ENCODE measurements around the gene FREM2. TPM values are rescaled to one million over a fixed set of nuclear protein-coding genes. Genes with fewer than 3 reads are reported as not detected.

Gene FREM2
- total RNA-seq, 1 experiment from 2014 or later = 0.04 TPM

GRCh38 chr13:38848360-38848759 lies 161.5 kb downstream of the FREM2 start:
- no peak for ATAC-seq
- POLR2A ChIA-PET (ENCODE audit: unreplicated experiment) = no interaction called here

GRCh38 chr13:38849315-38849714 lies 162.4 kb downstream of the FREM2 start:
- BruUV-seq (replicated peaks) = no TSS peak
- POLR2A ChIA-PET (ENCODE audit: unreplicated experiment) = no interaction called here
- Histone ChIP-seq H3K27ac (ENCODE audit: low read length) (no peak overlapping the region), H3K9ac (ENCODE audit: low read length) (no peak overlapping the region), H3F3A (ENCODE audit: low read length, unreplicated experiment) (no peaks in the 10 kb centered on the region), H4K20me1 (ENCODE audit: low read length) (no peaks in the 10 kb centered on the region), H3K79me2 (ENCODE audit: low read length) (no peaks in the 10 kb centered on the region), H2AFZ (ENCODE audit: low read length) (no peak overlapping the region), H3K36me3 (ENCODE audit: low read depth, low read length) (no peaks in the 10 kb centered on the region), H3K27me3 (ENCODE audit: low read length) (peaks cover 52% of the 10 kb centered on the region), H3K9me2 (replicated peaks; ENCODE audit: low read length) (no peaks in the 10 kb centered on the region), H3K4me1 (ENCODE audit: insufficient read depth, low read length) (no peaks in the 10 kb centered on the region), H3K9me3 (ENCODE audit: low read length) (no peaks in the 10 kb centered on the region), H3K4me2 (ENCODE audit: low read length) (no peak overlapping the region), H3K4me3 (ENCODE audit: low read length) (no peak overlapping the region)
- TF ChIP-seq EZH2phosphoT487 (IDR thresholded peaks at IDR 0.05; ENCODE audit: borderline replicate concordance, low read length) = no peak
- no peak for TF ChIP-seq EZH2 (IDR thresholded peaks at IDR 0.05; ENCODE audit: low read length, unreplicated experiment)
- TF ChIP-seq CTCF (conservative IDR thresholded peaks at IDR 0.05; ENCODE audit: low read depth, low read length) = no peak
- ATAC-seq = no peak
- intact Hi-C loops (cut with micrococcal nuclease) = no loop called here
- CTCF ChIA-PET = no interaction called here
- DNase-seq = peak; percentile 6

More at GRCh38 chr13:38848360-38848759, 161.5 kb downstream of the FREM2 start:
- Histone ChIP-seq H3K4me3 (ENCODE audit: low read length) (no peak overlapping the region), H3K27ac (ENCODE audit: low read length) (no peak overlapping the region), H3K36me3 (ENCODE audit: low read depth, low read length) (no peaks in the 10 kb centered on the region), H3K9me3 (ENCODE audit: low read length) (no peaks in the 10 kb centered on the region), H3K27me3 (ENCODE audit: low read length) (peaks cover 59% of the 10 kb centered on the region), H2AFZ (ENCODE audit: low read length) (no peak overlapping the region), H3K79me2 (ENCODE audit: low read length) (no peaks in the 10 kb centered on the region), H4K20me1 (ENCODE audit: low read length) (no peaks in the 10 kb centered on the region), H3K4me2 (ENCODE audit: low read length) (no peak overlapping the region), H3K4me1 (ENCODE audit: insufficient read depth, low read length) (no peaks in the 10 kb centered on the region), H3F3A (ENCODE audit: low read length, unreplicated experiment) (no peaks in the 10 kb centered on the region), H3K9me2 (replicated peaks; ENCODE audit: low read length) (no peaks in the 10 kb centered on the region), H3K9ac (ENCODE audit: low read length) (no peak overlapping the region)
- CTCF ChIA-PET = no interaction called here
- no peak for TF ChIP-seq EZH2 (IDR thresholded peaks at IDR 0.05; ENCODE audit: low read length, unreplicated experiment)
- no peak for TF ChIP-seq CTCF (conservative IDR thresholded peaks at IDR 0.05; ENCODE audit: low read depth, low read length)
- TF ChIP-seq EZH2phosphoT487 (IDR thresholded peaks at IDR 0.05; ENCODE audit: borderline replicate concordance, low read length) = no peak
- no TSS peak for BruUV-seq (replicated peaks)
- no peak for DNase-seq
- intact Hi-C loops (cut with micrococcal nuclease) = no loop called here

- no peak for ATAC-seq
- BruUV-seq (replicated peaks) = no TSS peak
- ChIA-PET POLR2A (ENCODE audit: unreplicated experiment) (no interaction called here), CTCF (no interaction called here)
- Histone ChIP-seq H3K79me2 (ENCODE audit: low read length) (no peaks in the 10 kb centered on the region), H3K27ac (ENCODE audit: low read length) (no peak overlapping the region), H3K36me3 (ENCODE audit: low read depth, low read length) (no peaks in the 10 kb centered on the region), H3K9me3 (ENCODE audit: low read length) (no peaks in the 10 kb centered on the region), H4K20me1 (ENCODE audit: low read length) (no peaks in the 10 kb centered on the region), H2AFZ (ENCODE audit: low read length) (no peak overlapping the region), H3K4me3 (ENCODE audit: low read length) (no peak overlapping the region), H3K27me3 (ENCODE audit: low read length) (peaks cover 49% of the 10 kb centered on the region), H3F3A (ENCODE audit: low read length, unreplicated experiment) (no peaks in the 10 kb centered on the region), H3K4me1 (ENCODE audit: insufficient read depth, low read length) (no peaks in the 10 kb centered on the region), H3K9me2 (replicated peaks; ENCODE audit: low read length) (no peaks in the 10 kb centered on the region), H3K4me2 (ENCODE audit: low read length) (no peak overlapping the region), H3K9ac (ENCODE audit: low read length) (no peak overlapping the region)
- DNase-seq = no peak
- intact Hi-C loops (cut with micrococcal nuclease) = no loop called here
- TF ChIP-seq CTCF (conservative IDR thresholded peaks at IDR 0.05; ENCODE audit: low read depth, low read length) = no peak
- no peak for TF ChIP-seq EZH2phosphoT487 (IDR thresholded peaks at IDR 0.05; ENCODE audit: borderline replicate concordance, low read length)
- no peak for TF ChIP-seq EZH2 (IDR thresholded peaks at IDR 0.05; ENCODE audit: low read length, unreplicated experiment)
Measured at GRCh38 chr13:38850868-38851626, 164.2 kb downstream of the FREM2 start.

Data from PC-3 (cell line).